Sigmoid colon (tissue), 4 donors: Measurements from ENCODE around the gene IL17C.

Experiments used
- CTCF ChIP-seq, 4 experiments: fragments of 450-650 bp in 3 of 4; fragments of 200-600 bp in 1 of 4; IDR thresholded peaks; one replicate each; pipeline ENCODE4 v1.5.1; 2016 to 2019; ENCODE audit warnings: antibody characterized with exemption in 4 of 4, mild to moderate bottlenecking in 3 of 4, moderate library complexity in 2 of 4
- EP300 ChIP-seq, 4 donors: sonication (generic); formaldehyde crosslinking; IDR thresholded peaks; one replicate each; pipeline ENCODE4 v1.6.1; 2017; ENCODE audit warnings: antibody characterized with exemption in 4 of 4
- POLR2A ChIP-seq, 2 donors: fragments of 450-650 bp; IDR thresholded peaks; one replicate each; pipeline ENCODE4 v1.6.1; 2016; ENCODE audit warnings: antibody characterized with exemption in 2 of 2, mild to moderate bottlenecking in 2 of 2, moderate library complexity in 2 of 2

- TF ChIP-seq CTCF (IDR thresholded peaks at IDR 0.05) = no peak
- TF ChIP-seq POLR2A (IDR thresholded peaks at IDR 0.05) = no peak
- TF ChIP-seq EP300 (IDR thresholded peaks at IDR 0.05) = no peak
Measured at GRCh38 chr16:88622866-88623265, 15.5 kb upstream of the IL17C start.
